Measurements from ENCODE around the gene KRT86.
"Not testable (repeated sequence)": the region's sequence is repeated elsewhere in the genome, so short reads cannot be mapped to it uniquely, and the experiment has no call there.

The KRT86 gene

GRCh38 chr12:52290483-52291134, 16.2 kb downstream of the KRT86 start:
- DNase-seq, result not testable (repeated sequence)

- no peak for DNase-seq
Observed at GRCh38 chr12:52291267-52291935, 17.0 kb downstream of the KRT86 start, which contains the start of gene KRT81. KRT81 (minus strand) TSS chr12:52291534; CDS start chr12:52291465, 69 bp downstream.

- DNase-seq, result no peak
Observed at GRCh38 chr12:52293926-52294325, 19.5 kb downstream of the KRT86 start.

GRCh38 chr12:52294803-52295202, 20.4 kb downstream of the KRT86 start:
- no peak for DNase-seq

- DNase-seq, result no peak
Observed at GRCh38 chr12:52295663-52296062, 21.2 kb downstream of the KRT86 start.

- DNase-seq, result no peak
Observed at GRCh38 chr12:52296572-52297215, 22.2 kb downstream of the KRT86 start.

- no peak for DNase-seq
Observed at GRCh38 chr12:52298677-52299190, 24.3 kb downstream of the KRT86 start.

- DNase-seq, result no peak
Observed at GRCh38 chr12:52300796-52301691, 26.6 kb downstream of the KRT86 start.

GRCh38 chr12:52301721-52302120, 27.3 kb downstream of the KRT86 start:
- not testable (repeated sequence) for DNase-seq

- DNase-seq, result not testable (repeated sequence)
Observed at GRCh38 chr12:52302242-52302914, 27.9 kb downstream of the KRT86 start.

GRCh38 chr12:52304941-52305411, 30.5 kb downstream of the KRT86 start:
- DNase-seq, result not testable (repeated sequence)

GRCh38 chr12:52305921-52306705, 31.7 kb downstream of the KRT86 start:
- DNase-seq, result no peak

GRCh38 chr12:52306731-52307130, 32.3 kb downstream of the KRT86 start:
- no peak for DNase-seq

- DNase-seq, result peak in 47 of 56 donors; percentile 10 to 85 (median 47)
Observed at GRCh38 chr12:52307836-52308805, 33.7 kb downstream of the KRT86 start.

GRCh38 chr12:52308806-52309425, 34.5 kb downstream of the KRT86 start:
- peak in 2 of 56 donors; percentile 34 to 39 for DNase-seq

- no peak for DNase-seq
Observed at GRCh38 chr12:52310622-52311284, 36.3 kb downstream of the KRT86 start.

- DNase-seq, result peak in 1 of 56 donors; percentile 0
Observed at GRCh38 chr12:52311285-52311648, 36.8 kb downstream of the KRT86 start.

Measured in nucleus accumbens (tissue), 56 donors.